Kidney epithelial cell (primary cell): ENCODE measurements around the gene SRMS. TPM values are rescaled to one million over a fixed set of nuclear protein-coding genes. Genes with fewer than 3 reads are reported as not detected.

Experiments
- DNase-seq: peaks from one replicate; pipeline ENCODE4 v3.0.0-alpha.2; 2010; ENCODE audit warnings: low read depth
- H3K27me3 ChIP-seq: 2 replicates; pipeline ENCODE4 v1.6.0; 2011; ENCODE audit warnings: low read length; ENCODE audit not compliant: control insufficient read depth, insufficient read depth
- H3K36me3 ChIP-seq: 2 replicates; pipeline ENCODE4 v1.5.1; 2011; ENCODE audit warnings: low read length; ENCODE audit not compliant: control insufficient read depth, insufficient read depth
- H3K4me3 ChIP-seq: 2 replicates; pipeline ENCODE4 v1.5.1; 2011; ENCODE audit warnings: low read depth, mild to moderate bottlenecking, control low read depth, low read length
- total RNA-seq: library from RNA; depleted of rRNA; stranded (reverse); fragments of >200 nt; gene quantifications from 2 replicates; pipeline ENCODE4 v1.2.3, GENCODE V29; 2015
- TF ChIP-seq, protein P1 (sequence below): IDR thresholded peaks from 2 replicates; pipeline ENCODE4 v1.5.1; 2011; ENCODE audit warnings: mild to moderate bottlenecking, moderate library complexity, low read length, control low read depth, inconsistent platforms; ENCODE audit not compliant: insufficient read depth, poor library complexity, severe bottlenecking

SRMS gene
- total RNA-seq, 1 donor from 2014 or later, result not detected

DNA sequence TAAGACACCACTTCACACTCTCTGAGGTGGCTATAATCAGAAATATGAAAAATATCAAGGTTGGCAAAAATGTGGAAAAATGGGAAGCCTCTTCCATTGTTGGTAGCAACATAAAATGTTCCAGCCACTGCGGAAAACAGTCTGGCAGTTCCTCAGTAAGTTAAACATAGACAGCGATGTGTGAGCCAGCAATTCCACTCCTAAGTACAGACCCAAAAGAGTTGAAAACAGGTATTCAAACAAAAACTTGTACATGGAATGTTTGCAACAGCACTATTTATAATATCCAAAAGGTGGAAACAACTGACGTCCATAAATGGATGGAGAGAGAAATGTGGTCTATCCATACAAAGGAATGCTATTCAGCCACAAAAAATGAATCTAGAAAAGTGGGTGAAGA is 34.3 kb downstream of the SRMS start:
- DNase-seq, result no peak
- Histone ChIP-seq H3K4me3 (no peak overlapping the region), H3K36me3 (no peaks in the 10 kb centered on the region), H3K27me3 (peaks cover 4% of the 10 kb centered on the region)
- TF ChIP-seq, protein P1, sequence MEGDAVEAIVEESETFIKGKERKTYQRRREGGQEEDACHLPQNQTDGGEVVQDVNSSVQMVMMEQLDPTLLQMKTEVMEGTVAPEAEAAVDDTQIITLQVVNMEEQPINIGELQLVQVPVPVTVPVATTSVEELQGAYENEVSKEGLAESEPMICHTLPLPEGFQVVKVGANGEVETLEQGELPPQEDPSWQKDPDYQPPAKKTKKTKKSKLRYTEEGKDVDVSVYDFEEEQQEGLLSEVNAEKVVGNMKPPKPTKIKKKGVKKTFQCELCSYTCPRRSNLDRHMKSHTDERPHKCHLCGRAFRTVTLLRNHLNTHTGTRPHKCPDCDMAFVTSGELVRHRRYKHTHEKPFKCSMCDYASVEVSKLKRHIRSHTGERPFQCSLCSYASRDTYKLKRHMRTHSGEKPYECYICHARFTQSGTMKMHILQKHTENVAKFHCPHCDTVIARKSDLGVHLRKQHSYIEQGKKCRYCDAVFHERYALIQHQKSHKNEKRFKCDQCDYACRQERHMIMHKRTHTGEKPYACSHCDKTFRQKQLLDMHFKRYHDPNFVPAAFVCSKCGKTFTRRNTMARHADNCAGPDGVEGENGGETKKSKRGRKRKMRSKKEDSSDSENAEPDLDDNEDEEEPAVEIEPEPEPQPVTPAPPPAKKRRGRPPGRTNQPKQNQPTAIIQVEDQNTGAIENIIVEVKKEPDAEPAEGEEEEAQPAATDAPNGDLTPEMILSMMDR, result no peak

DNA sequence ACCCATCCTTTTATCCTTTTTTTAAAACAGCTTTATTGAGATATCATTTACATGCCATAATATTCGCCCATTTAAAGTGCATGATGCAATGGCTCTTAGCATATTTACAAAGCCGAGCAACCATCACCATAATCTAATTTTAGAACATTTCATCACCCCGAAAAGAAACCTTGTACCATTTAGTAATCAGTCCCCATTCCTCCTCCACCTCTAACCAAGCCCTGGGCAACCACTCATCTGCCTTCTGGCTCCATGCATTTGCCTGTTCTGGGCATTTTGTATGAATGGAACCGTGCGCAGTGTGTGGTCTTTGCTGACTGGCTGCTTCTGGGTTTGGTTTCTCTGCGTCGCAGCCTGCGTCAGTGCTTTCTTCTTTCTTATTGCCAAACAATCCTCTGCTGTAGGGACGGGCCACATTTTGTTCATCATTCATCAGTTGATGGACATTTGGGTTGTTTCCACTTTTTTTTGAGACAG is 38.4 kb downstream of the SRMS start:
- no peak for DNase-seq
- no peaks in the 10 kb centered on the region for H3K36me3 ChIP-seq
- H3K27me3 ChIP-seq, result peaks cover 7% of the 10 kb centered on the region
- TF ChIP-seq, protein P1, result no peak
- H3K4me3 ChIP-seq, result no peak overlapping the region

DNA sequence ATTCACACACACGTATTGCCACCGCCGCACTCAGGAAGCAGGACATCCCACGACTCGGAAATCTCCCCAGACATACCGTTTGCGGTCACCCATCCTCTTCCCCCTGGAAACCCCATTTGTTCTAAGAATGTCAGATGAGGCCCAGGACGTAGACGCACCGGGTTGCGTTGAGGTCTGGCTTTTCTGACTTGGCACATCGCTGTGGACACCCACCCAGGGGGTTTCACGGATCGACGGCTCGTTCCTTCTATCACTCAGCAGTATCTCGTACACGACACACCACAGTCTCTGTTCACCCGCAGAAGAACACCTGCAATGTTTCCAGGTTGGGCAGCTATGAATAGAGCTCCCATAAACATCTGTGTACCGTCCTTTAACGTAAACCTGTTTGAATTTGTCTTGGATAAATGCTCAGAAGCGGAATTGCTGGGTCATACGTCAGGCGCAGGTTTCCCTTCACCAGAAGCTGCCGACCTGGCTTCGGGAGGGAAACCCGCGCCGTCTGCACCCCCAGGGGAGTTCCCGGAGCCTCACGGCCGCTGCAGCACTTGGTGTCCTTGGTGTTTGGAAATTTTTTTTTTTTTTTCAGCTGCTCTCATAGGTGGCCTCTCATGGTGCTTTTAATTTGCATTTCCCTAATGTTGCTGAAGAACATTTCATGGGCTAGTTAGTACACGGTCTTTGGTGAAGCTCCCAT is 39.3 kb downstream of the SRMS start:
- Histone ChIP-seq H3K4me3 (no peak overlapping the region), H3K27me3 (peaks cover 14% of the 10 kb centered on the region), H3K36me3 (no peaks in the 10 kb centered on the region)
- TF ChIP-seq, protein P1, result no peak
- DNase-seq, result no peak

DNA sequence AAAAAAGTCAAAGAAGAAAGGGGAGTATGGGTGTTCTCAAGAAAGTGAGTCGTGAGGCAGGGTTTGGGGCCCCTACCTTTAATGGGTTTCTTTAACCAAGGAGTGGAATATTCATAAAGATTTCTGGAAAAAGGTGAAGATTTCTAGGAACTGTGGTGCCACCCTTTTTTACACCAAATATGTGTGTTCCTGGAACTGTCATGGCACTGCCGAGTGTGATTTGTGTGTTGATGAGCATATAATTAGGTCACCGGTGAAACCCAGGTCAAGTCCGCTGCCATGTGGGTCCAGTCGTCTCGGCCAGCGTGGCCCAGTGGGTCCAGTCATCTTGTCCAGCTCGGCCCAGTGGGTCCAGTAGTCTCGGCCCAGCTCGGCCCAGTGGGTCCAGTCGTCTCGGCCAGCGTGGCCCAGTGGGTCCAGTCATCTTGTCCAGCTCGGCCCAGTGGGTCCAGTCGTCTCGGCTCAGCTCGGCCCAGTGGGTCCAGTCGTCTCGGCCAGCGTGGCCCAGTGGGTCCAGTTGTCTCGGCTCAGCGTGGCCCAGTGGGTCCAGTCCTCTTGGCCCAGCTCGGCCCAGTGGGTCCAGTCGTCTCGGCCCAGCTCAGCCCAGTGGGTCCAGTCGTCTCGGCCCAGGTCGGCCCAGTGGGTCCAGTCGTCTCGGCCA is 40.3 kb downstream of the SRMS start:
- Histone ChIP-seq H3K27me3 (peaks cover 23% of the 10 kb centered on the region), H3K4me3 (no peak overlapping the region), H3K36me3 (no peaks in the 10 kb centered on the region)
- TF ChIP-seq, protein P1, result no peak
- no peak for DNase-seq

DNA sequence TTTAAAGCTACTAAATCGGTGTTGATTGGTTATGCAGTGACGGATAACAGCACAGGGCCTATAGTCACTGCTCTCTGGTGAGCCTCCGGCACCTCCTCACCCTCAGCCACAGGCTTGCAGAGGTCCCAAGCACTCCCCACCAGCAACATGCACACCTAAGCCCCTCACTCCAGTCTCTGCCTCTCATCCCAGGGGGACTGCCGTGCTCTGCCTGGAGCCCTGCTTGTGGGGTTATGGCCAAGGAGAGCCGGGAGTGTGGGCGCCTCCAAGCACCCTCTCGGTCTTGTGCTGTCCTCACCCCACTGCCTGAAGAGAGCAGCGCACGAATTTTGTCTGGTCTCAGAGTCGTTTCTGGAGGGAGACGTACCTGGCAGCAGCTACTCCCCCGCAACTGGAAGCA is 41.8 kb downstream of the SRMS start:
- Histone ChIP-seq H3K4me3 (no peak overlapping the region), H3K27me3 (peaks cover 30% of the 10 kb centered on the region), H3K36me3 (no peaks in the 10 kb centered on the region)
- TF ChIP-seq, protein P1, result no peak
- no peak for DNase-seq
